GM19025 (cell line): ENCODE measurements around the gene OR2AE1.

ENCODE experiments used
- ATAC-seq: cut with Tn5 transposase; IDR thresholded peaks from one replicate; pipeline ENCODE4 v1.9.1; 2021; ENCODE audit warnings: mild to moderate bottlenecking, low read depth, moderate library complexity; ENCODE audit not compliant: unreplicated experiment

Gene OR2AE1

DNA sequence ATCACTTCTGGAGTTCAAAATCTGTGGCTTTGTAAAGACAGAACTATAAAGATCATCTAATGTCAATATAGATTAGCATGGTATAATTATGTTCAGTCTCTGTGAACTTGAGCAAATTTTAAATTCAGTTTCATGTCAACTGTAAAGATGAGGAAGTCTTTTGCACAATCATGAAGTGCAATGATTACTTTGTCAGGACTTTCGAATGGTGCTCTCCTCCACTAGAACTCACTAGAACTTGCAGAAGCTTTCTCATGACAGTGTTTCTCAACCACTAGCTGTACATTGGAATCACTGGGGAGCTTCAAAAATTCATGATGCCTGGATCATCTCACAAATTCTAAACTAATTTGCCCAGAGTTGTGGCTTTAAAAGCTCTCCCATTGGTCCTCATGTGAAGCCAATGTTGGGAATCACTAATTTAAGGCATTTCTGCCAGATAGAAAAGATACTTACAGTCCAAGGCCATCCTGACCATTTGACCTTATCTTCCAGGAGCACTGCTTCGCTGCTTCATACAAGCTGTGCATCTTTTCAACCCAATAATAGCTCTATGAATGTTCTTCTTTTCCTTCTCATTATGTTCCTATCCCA is 12.9 kb downstream of the OR2AE1 start:
- ATAC-seq: no peak

DNA sequence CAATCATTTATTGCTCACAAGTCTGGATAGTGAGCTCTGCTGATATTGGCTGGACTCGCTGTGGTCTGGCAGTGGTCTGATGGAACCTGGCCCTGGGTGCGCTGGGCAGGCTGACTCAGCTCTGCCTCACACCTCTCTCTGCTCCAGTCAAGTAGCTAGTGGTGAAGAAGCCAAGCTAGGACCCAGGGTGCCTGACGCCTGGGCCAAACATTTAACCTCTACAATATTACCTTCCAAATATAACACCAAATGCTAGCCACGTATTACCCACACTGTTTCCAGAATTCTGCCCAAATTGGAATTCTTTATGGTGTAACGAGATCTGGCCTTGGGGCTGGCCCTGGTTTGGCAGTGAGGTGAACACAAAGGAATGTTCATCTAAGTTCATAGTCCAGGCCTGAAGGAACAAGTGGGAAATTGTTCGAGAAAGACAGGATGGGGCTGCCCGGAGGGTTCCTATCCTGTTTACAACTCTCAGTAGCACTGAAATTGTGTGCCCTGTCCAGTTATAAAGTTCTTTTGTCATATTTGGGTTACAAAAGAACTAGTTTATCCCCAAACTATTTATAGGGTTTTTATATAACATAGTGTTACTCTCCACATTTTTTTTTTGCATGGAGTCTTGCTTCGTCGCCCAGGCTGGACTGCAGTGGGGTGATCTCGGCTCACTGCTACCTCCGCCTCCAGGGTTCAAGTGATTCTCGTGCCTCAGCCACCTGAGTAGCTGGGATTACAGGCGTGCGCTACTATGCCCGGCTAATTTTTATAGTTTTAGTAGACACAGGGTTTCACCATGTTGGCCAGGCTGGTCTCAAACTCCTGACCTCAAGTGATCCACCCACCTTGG is 16.3 kb downstream of the OR2AE1 start:
- ATAC-seq: no peak

DNA sequence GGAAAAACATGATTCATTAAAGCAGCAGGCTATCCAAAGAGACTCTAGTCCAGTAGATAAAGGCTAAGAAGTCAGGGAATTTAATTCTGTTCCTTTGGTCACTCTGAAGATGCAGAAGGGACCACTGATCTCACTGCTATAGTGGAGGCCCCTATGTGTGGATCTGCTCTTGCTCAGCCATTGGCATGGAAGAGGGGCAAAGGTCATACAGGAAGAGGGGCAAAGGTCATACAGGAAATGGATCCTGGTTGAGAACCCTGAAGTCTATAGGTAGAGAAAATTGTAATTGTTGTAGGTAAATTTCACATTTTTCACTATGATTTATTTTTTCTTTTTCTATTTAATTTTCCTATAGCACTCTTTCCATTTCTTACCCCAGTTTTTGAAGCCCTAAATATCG is 21.6 kb downstream of the OR2AE1 start:
- ATAC-seq: no peak

DNA sequence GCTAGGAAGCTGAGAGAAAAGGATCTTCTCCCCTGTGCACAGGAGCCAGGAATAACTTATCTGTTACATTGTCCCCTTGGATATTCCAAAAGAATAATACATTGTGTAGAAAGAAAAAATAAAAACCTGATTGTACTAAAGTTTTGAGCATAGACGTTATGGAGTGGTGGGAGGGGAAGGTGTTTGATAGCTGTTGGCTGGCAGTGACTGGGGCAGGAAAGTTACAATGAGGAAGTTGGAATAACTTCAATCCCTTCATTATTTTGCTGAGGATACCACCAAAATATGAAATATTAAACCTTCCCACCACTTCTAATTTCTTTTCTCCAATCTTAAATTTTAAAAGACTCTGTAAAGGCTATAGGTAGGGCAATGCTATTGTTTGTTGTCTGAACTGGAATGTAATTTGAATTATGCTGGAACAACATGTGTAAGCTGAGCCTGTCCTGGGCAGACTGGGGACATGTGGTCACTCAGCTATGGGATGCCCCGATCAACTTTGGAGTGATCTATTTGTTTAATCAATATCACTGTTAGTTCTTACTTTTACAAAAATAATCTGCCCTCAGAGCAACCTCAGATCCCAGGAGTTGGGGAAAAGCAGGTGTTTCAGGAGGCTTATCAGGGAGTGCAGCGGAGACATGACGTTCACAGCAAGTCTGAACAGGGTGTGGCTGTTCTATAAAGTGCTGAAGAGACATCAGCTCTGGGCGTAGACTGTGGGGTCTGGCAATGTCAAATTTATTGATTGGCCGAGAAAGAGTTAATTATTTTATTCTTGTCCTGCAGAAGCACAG is 28.2 kb downstream of the OR2AE1 start:
- ATAC-seq: no peak

DNA sequence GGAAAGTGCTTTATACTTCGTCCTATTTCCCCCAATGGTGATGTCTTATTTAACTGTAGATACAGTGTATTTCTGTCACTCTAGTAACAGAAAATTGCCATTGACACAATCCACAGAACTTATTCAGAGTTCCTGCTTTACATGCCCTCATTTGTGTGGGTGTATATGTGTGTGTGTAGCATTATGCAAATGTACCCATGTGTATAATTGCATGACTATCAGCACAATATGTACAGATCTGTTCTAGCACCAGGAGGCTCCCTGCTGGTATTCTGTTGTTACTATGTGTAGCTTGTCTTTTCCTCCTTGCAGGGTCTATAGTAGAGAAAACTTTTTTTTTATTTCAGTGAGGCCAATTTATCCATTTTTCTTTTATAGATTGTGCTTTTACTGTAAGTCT is 32.5 kb downstream of the OR2AE1 start:
- ATAC-seq: no peak

DNA sequence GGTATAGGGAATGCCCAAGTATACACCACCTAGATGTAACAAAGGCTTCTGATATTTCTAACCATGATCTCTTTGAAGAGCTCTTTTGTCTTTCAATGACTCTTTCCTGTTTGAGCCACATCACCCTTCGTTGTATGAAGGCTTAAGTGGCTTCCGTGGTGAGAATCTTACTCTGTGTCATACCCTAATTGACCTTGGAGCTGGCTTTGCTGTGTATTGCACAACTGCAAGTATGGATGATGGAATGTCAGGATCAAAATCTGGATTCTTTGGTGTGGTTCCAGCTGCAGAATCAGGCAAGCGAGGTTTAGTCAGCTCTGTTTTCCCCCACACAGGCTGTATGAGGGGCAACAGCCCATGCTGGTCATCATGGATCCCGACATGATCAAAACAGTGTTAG is 33.0 kb downstream of the OR2AE1 start:
- ATAC-seq: no peak

DNA sequence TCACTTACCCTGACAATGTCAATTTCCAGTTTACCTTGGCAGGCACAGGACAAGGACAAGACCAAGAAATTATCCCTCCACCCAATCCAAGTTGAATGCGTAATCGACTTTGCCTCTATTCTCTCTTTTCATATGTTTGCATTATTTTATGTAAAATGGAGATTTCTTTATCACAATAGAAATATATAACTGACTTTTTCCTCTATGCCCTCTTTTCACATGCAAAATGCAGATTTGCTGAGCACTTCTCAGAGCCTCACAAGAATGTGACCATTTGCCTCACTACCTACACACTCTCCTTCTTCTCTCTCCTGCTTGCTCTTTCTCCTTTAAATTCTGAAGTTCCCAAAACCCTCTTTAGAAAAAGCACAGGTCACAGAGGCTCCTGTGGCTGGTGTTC is 33.9 kb downstream of the OR2AE1 start:
- ATAC-seq: no peak

DNA sequence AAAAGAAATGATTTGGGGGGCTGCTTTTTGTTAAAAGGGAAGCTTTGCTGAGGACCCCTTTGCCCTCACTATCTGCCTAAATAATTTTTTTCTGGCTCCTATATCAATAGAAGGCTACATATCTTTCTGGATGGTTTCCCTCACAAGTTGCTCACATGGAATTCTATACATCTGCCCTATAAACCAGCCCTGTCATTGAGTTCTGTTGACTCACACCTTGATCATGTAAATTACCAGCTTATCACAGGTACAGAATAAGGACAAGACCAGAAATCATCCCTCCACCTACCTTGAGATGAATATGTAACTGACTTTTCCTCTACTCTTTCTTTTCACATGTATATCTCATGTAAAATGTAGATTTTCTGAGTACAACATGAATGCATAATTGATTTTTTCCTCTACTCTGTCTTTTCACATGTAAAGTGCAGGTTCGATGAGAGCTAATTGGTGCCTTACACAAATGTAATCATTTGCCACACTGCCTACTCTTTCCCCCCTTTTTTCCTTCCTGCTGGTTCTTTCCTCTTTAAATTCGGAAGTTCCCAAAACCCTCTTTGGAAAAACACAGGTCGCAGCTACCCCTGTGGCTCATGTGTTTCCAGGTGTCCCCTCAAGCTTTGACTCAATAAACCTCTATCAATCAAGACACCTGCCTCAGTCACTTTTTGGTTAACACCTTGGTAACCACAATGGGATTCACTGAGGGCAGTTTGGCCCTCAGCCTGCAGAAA is 36.5 kb downstream of the OR2AE1 start:
- no peak for ATAC-seq

DNA sequence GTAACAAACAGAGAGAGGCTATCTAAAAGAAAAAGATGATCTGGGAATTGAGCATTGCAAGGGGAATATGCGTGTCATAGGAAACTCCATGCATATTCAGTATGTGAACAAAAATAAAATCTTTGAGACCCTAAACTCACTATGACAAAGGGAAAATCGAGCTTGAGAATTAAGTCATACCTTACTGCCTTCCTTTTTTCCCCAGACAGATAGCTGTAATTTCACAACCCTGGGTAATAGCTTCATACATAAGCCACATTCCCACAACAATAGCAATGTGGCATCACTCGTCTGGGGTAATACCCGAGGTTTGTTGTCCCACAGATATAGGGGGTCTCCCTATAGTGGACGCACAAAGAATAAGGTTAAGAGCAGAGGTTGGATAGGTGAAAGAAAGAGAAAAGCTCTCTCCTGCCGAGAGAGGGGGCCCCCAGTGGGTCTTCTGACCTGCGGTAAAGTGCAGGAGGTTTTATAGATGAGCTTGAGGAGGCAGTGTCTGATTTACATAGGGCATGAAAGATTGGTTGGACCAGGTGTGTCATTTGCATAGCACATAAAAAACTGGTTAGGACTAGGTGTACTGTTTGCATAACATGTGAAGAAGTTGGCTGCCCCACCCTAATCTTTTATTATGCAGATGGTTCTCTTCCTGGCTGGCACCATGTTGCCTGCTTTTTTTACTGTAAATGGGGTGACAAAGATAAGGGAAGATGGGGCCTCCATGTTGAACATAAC is 37.4 kb downstream of the OR2AE1 start:
- no peak for ATAC-seq

DNA sequence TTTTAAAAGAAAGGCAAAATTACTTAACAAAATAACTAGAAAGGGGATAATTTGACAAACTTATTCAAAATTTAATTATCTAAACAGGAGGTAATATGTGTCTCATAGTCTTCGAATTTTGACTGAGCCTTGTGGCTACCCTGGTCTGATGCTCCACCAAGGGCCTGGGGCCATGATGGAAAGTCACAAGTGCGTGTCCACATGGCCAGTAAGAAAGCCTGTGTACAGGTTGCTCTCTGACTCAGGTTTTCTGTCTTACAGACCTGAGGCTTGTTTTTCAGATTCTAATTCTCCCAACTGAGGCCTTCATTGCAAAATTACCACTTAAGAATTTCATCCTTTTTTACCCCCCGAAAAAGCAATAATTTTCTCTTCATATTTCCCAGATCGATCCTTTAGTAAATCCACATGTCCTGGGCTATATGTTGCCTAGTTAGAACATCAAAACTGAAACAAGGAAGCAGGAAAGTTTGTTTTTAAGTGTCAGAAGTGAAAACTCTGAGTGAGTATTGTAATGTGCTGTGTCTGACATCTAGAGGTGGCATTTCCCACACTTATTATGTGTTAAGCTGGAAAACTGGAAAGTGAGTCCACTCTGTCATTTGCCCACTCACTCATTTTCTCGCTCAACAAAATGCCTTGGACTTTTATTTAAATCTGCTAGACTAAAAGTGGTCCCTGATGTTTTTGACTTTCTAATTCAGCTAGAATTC is 39.0 kb downstream of the OR2AE1 start:
- peak; percentile 72 for ATAC-seq

DNA sequence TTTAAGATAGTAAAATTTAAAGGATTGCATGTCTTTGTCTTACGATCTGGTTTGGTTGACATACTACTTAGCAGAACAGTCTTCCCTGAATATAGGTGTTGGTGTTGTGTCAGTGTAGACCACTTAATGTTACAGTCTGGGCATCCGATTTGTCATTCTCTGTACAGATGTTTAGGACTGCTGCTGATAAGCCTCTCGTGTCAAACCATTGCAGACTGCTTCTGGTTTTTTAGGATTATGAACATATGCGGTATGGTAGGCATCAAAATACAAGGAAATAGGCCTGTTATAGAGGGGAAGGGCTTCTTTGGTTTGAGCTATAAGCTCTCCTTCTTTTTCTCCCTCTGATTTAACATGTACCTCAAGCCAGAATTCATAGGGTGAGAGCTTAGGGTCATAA is 41.6 kb downstream of the OR2AE1 start:
- ATAC-seq: no peak

DNA sequence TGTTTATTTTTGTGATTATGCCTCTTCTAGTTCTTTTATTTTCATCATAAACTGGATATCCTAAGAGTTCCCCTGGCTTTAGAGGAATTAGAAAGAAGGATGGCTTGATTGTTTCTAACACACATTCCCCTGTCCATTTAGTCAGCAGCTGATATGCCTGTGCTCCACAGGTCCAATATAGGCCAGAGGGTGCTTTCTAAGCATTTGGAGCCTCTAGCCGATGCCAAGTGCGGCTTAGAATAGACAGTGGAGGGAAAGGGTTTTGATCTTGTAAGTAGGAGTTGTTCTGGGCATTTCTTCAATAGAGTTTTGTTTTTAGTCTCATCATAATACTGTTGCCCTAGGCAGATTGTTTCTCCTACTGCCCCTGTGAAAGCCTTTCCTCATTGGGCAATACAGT is 42.5 kb downstream of the OR2AE1 start:
- ATAC-seq: no peak

DNA sequence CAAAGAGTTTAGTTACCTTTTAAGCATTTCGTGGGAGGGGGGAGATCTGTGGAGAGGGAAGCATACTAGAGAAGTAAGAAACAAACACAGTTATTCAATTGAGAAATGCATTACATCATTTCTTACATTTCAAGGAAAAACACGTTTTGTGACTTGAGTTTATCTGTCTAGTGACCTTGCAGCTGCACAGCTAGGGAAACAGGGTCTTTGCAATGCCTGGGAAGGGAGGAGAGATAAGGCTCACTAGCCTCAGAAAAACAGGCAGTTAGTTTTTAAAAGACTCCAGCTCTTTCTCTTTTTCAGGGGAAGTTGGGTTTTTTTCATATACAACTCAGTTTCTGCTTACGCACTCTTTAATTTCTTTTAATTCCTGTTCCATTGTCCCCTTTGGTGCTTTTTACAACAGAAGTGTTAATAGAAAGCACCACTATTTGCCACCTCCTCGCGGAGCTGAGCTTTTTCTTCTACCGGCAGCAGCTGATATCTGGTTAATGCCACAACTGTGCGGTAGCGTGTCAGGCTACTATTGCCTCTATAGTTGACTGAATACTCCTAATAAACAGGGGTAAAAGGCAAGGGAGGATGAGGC is 43.5 kb downstream of the OR2AE1 start:
- no peak for ATAC-seq

DNA sequence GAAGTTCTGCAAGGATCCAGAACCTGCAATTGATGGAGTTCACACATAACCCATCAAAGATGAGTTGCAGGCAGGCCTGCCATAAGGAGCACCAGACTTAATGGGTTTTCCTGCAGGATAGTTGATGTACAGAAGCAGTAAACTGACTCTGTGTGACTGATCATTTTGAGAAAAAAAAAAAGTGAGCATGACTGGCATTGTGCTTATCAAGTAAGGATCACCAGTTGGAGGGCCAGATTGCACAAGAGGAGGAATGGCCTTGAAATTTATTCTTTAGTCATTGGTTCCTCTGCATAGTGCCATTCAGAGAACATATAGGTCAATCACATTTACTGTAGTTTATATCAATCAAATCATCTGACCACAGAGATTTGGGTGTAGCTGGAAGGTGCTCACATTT is 45.2 kb downstream of the OR2AE1 start:
- ATAC-seq: no peak

DNA sequence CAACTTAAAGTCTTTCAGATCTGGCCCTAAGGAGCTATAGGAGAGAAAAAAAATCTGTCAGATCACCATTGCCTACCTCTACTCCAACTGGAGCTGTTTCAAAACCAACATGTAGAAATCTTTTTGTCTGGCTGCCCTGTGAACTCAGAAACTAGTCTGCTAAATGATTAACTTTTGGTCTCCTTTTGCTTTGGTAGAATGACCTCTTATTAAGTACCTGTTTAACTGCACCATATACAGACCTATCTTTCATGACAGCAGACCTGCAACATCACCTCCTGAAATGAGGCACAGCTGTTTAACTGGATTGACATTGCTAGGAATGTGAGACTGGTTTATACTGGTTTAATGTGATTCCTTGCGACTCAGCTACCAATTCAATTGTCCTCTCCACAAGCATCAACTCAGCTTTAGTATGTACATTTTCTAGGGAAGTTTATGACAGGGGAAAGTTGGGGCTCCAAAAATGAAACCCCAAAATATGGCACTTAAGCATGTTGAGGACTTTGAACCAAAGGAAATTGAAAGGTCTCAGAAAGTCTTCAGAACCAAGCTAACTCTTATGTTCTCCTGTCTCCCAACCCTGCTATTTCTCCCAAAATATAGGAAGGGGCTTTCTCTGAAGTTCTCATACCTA is 47.2 kb downstream of the OR2AE1 start:
- no peak for ATAC-seq

DNA sequence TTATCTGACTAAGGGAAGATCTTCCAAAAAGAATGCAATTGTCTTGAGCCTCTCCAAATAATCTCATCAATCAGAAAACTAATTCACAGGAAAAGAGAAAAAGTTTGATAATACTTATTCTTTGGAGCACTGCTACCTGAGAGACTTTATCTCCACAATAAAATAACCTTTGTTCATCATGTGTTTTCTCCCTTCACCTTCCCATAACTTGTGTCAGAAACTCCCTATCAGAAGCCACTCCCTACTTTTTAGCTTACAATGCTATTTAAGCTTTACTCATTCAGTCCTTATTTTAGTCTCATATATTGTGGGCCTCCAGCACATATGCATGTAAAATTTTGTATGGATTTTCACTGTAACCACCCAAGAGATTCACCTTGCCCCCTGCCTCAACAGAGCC is 48.0 kb downstream of the OR2AE1 start:
- ATAC-seq: no peak

DNA sequence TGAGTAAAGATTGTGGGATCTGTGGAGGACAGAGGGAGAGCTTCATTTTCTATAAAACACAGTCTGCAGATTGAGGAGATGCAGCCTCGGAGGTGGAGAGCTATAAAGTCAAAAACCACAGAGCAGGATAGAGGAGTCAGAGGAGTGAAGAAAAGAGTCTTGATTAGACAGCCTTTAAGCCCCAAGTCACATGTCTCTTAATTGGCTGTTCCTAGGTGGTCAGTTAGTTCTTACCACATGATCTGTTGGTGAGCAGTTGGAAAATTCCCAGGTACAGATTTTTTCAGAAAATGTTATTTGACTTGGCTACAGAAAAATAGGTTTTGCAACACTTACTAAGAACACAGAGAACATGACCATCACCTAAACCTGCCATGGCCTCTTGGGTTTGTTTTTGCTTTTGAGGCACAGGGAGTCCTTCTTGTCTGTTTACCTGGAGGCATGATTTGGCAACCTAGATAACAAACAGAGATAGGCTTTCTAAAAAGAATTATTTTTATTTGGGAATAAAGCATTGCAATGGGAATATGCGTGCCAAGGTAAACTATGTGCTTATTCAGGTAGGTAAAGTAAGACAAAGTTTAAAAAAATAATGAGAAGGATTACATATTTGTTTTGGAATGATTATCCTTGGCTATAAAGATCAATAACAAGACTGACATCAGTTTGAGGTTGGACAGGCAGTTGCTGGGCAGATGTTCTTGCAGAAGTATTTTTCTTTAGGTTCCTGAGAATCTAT is 49.6 kb downstream of the OR2AE1 start:
- no peak for ATAC-seq
